Breast epithelium (tissue), 3 donors: Measurements from ENCODE around the gene ASTL.

ENCODE experiments used
- CTCF ChIP-seq, 3 donors: fragments of 450-650 bp; IDR thresholded peaks; one replicate each; pipeline ENCODE4 v1.5.1; 2016 to 2017; ENCODE audit warnings: antibody characterized with exemption in 3 of 3, mild to moderate bottlenecking in 3 of 3, moderate library complexity in 3 of 3
- POLR2A ChIP-seq: fragments of 450-650 bp; IDR thresholded peaks from one replicate; pipeline ENCODE4 v1.6.1; 2016; ENCODE audit warnings: antibody characterized with exemption, mild to moderate bottlenecking, moderate library complexity

DNA sequence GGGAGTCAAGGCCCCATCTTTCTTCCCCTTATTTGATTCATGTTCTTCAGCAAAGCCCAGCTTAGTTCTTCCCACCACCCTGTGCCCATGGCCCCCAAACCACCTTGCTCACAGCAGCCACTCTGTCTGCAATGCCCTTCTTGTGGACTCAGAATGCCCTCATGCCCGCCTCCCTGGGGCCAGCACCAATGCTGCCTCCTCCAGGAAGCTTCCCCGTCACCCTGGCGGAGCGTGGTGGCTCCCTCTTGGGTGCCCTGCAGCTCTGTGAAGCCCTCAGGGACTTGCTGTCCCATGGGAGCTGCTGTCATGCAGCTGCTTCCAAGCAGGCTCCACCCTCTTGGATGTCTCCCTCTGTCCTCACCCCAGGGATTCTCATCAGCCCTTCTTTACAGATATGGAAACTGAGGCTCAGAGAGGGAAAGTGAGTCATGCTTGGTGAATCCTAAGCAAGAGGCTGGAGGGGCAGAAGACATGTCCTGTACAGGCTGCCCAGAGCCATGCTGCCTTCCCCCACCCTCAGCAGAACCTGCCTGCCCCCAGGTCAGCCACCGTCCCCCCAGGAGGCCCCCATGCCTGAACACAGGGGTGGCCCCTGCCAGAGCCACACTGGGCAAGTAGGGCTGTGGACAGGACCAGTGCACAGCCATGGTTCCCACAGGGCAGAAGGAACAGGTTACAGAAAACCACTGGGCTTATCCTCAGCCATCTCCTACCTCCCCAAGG lies 18.8 kb upstream of the ASTL start:
- TF ChIP-seq CTCF (IDR thresholded peaks at IDR 0.05) = no peak
- no peak for TF ChIP-seq POLR2A
